Stimulated activated CD4-positive, alpha-beta T cell treated with anti-CD3 and anti-CD28 coated beads, Interleukin-2, amount 100 ng/mL, for 48 hours (primary cell): ENCODE results near the gene NOTCH2NLA.
"Not testable (repeated sequence)": the region's sequence is repeated elsewhere in the genome, so short reads cannot be mapped to it uniquely, and the experiment has no call there.

Experiments used
- DNase-seq, 2 donors: peaks; one replicate each; pipeline ENCODE4 v3.0.0-alpha.2; 2020

The NOTCH2NLA gene

GRCh38 chr1:146167273-146167672 is 61.5 kb downstream of the NOTCH2NLA start:
- not testable (repeated sequence) for DNase-seq

GRCh38 chr1:146144465-146144864 is 84.4 kb downstream of the NOTCH2NLA start, which contains the start of gene NBPF10:
NBPF10 (minus strand) TSS chr1:146144804; CDS start chr1:146144769, 35 bp downstream.
- not testable (repeated sequence) for DNase-seq
